ENCODE results near the gene AP3B2. TPM values are rescaled to one million over a fixed set of nuclear protein-coding genes. Genes with fewer than 3 reads are reported as not detected.

AP3B2 gene
- total and polyA plus RNA-seq, 4 donors: 0.10 to 0.33 TPM; not detected in 2

DNA sequence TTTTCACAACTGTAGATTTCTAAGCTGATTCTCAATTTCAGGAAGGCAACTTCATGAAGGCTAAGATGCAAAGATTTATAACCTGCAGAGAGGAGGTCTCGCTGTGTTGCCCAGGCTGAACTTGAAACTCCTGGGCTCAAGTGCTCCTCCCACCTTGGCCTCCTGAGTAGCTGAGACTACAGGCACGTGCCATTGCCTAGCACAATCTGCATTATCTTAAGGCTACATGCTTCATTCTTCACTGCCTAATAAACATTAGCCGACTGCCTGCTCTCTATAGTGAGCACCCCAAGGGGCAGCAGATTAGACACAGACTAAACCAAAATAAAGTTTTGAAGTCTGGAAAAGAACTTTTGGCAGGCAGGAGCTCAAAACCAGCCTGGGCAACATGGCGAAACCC is 79.6 kb downstream of the AP3B2 start:
- H3K4me1 ChIP-seq (ENCODE audit: control insufficient read depth in 4 of 4, insufficient read depth in 4 of 4, low read length in 3 of 4): no peaks in the 10 kb centered on the region
- H3K4me3 ChIP-seq (ENCODE audit: low read depth in 1 of 3, low read length in 3 of 3): no peak overlapping the region
- no peak overlapping the region for H3K9ac ChIP-seq (ENCODE audit: low read depth in 1 of 2, low read length in 2 of 2)
- H3K36me3 ChIP-seq (ENCODE audit: control insufficient read depth in 4 of 4, insufficient read depth in 3 of 4, low read depth in 1 of 4, low read length in 3 of 4): no peaks in the 10 kb centered on the region
- WGBS: 57% methylated on average over 4 of the region's 4 CpGs
- DNase-seq (ENCODE audit: low spot score): no peak
- TF ChIP-seq, protein P1, sequence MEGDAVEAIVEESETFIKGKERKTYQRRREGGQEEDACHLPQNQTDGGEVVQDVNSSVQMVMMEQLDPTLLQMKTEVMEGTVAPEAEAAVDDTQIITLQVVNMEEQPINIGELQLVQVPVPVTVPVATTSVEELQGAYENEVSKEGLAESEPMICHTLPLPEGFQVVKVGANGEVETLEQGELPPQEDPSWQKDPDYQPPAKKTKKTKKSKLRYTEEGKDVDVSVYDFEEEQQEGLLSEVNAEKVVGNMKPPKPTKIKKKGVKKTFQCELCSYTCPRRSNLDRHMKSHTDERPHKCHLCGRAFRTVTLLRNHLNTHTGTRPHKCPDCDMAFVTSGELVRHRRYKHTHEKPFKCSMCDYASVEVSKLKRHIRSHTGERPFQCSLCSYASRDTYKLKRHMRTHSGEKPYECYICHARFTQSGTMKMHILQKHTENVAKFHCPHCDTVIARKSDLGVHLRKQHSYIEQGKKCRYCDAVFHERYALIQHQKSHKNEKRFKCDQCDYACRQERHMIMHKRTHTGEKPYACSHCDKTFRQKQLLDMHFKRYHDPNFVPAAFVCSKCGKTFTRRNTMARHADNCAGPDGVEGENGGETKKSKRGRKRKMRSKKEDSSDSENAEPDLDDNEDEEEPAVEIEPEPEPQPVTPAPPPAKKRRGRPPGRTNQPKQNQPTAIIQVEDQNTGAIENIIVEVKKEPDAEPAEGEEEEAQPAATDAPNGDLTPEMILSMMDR (IDR thresholded peaks at IDR 0.05; ENCODE audit: low read depth, low read length, missing input control): no peak
- TF ChIP-seq, protein P2, sequence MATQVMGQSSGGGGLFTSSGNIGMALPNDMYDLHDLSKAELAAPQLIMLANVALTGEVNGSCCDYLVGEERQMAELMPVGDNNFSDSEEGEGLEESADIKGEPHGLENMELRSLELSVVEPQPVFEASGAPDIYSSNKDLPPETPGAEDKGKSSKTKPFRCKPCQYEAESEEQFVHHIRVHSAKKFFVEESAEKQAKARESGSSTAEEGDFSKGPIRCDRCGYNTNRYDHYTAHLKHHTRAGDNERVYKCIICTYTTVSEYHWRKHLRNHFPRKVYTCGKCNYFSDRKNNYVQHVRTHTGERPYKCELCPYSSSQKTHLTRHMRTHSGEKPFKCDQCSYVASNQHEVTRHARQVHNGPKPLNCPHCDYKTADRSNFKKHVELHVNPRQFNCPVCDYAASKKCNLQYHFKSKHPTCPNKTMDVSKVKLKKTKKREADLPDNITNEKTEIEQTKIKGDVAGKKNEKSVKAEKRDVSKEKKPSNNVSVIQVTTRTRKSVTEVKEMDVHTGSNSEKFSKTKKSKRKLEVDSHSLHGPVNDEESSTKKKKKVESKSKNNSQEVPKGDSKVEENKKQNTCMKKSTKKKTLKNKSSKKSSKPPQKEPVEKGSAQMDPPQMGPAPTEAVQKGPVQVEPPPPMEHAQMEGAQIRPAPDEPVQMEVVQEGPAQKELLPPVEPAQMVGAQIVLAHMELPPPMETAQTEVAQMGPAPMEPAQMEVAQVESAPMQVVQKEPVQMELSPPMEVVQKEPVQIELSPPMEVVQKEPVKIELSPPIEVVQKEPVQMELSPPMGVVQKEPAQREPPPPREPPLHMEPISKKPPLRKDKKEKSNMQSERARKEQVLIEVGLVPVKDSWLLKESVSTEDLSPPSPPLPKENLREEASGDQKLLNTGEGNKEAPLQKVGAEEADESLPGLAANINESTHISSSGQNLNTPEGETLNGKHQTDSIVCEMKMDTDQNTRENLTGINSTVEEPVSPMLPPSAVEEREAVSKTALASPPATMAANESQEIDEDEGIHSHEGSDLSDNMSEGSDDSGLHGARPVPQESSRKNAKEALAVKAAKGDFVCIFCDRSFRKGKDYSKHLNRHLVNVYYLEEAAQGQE (IDR thresholded peaks at IDR 0.05): no peak
- TF ChIP-seq HNF4G (IDR thresholded peaks at IDR 0.05): no peak
- no peak for TF ChIP-seq JUND (IDR thresholded peaks at IDR 0.05)
- TF ChIP-seq YY1 (IDR thresholded peaks at IDR 0.05): no peak
- TF ChIP-seq, protein P3, sequence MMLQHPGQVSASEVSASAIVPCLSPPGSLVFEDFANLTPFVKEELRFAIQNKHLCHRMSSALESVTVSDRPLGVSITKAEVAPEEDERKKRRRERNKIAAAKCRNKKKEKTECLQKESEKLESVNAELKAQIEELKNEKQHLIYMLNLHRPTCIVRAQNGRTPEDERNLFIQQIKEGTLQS (IDR thresholded peaks at IDR 0.05): no peak
- TF ChIP-seq RXRA (IDR thresholded peaks at IDR 0.05): no peak
- TF ChIP-seq TAF1 (conservative IDR thresholded peaks at IDR 0.05): no peak
- TF ChIP-seq, protein P4, sequence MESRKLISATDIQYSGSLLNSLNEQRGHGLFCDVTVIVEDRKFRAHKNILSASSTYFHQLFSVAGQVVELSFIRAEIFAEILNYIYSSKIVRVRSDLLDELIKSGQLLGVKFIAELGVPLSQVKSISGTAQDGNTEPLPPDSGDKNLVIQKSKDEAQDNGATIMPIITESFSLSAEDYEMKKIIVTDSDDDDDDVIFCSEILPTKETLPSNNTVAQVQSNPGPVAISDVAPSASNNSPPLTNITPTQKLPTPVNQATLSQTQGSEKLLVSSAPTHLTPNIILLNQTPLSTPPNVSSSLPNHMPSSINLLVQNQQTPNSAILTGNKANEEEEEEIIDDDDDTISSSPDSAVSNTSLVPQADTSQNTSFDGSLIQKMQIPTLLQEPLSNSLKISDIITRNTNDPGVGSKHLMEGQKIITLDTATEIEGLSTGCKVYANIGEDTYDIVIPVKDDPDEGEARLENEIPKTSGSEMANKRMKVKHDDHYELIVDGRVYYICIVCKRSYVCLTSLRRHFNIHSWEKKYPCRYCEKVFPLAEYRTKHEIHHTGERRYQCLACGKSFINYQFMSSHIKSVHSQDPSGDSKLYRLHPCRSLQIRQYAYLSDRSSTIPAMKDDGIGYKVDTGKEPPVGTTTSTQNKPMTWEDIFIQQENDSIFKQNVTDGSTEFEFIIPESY (IDR thresholded peaks at IDR 0.05): no peak
- TF ChIP-seq FOXA2 (IDR thresholded peaks at IDR 0.05): no peak
- no peak for TF ChIP-seq NR2F2 (IDR thresholded peaks at IDR 0.05)
- TF ChIP-seq HNF4A (conservative IDR thresholded peaks at IDR 0.05): no peak
- no peak for TF ChIP-seq EGR1 (IDR thresholded peaks at IDR 0.05; ENCODE audit: low read depth in 2 of 2)
- TF ChIP-seq, protein P5, sequence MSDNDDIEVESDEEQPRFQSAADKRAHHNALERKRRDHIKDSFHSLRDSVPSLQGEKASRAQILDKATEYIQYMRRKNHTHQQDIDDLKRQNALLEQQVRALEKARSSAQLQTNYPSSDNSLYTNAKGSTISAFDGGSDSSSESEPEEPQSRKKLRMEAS (IDR thresholded peaks at IDR 0.05): no peak
- TF ChIP-seq GABPA (IDR thresholded peaks at IDR 0.05 in 1 of 2, conservative IDR thresholded peaks at IDR 0.05 in 1 of 2): no peak
- H3K9me3 ChIP-seq (ENCODE audit: control insufficient read depth in 4 of 4, low read length in 3 of 4): no peaks in the 10 kb centered on the region
- no peak overlapping the region for H3K27ac ChIP-seq (ENCODE audit: low read depth in 1 of 2, low read length in 2 of 2)
- peaks cover 0 to 3% (median 1%) of the 10 kb centered on the region in 4 donors for H3K27me3 ChIP-seq (ENCODE audit: control insufficient read depth in 4 of 4, insufficient read depth in 4 of 4, low read length in 3 of 4)

DNA sequence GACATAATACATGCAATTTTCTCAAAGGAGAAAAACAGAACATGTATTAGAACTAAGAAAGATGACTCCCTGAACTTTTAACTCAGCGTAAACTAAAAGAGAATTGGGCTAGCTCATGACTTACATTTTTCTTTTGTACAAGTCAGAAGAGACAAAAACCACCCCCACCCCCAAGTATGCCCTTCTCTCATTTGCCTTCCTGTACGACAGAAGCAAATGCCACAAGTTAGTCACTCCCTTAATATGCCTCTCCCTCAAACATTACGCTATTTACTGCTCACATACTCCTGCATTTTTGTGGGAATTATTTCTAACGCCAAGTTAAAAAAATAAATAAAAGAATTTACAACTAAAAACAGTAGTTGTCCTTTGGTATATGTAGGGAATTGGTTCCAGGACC is 84.5 kb downstream of the AP3B2 start:
- H3K27ac ChIP-seq (ENCODE audit: low read depth in 1 of 2, low read length in 2 of 2): no peak overlapping the region
- H3K27me3 ChIP-seq (ENCODE audit: control insufficient read depth in 4 of 4, insufficient read depth in 4 of 4, low read length in 3 of 4): peaks cover 0 to 3% (median 0%) of the 10 kb centered on the region in 4 donors
- WGBS: 83% methylated on average over 4 of the region's 4 CpGs
- H3K4me3 ChIP-seq (ENCODE audit: low read depth in 1 of 3, low read length in 3 of 3): no peak overlapping the region
- no peaks in the 10 kb centered on the region for H3K4me1 ChIP-seq (ENCODE audit: control insufficient read depth in 4 of 4, insufficient read depth in 4 of 4, low read length in 3 of 4)
- DNase-seq (ENCODE audit: low spot score): no peak
- H3K9ac ChIP-seq (ENCODE audit: low read depth in 1 of 2, low read length in 2 of 2): no peak overlapping the region
- H3K36me3 ChIP-seq (ENCODE audit: control insufficient read depth in 4 of 4, insufficient read depth in 3 of 4, low read depth in 1 of 4, low read length in 3 of 4): no peaks in the 10 kb centered on the region
- H3K9me3 ChIP-seq (ENCODE audit: control insufficient read depth in 4 of 4, low read length in 3 of 4): no peaks in the 10 kb centered on the region
- TF ChIP-seq EGR1 (IDR thresholded peaks at IDR 0.05; ENCODE audit: low read depth in 2 of 2) (no peak), RAD21 (IDR thresholded peaks at IDR 0.05) (no peak), GABPA (IDR thresholded peaks at IDR 0.05 in 1 of 2, conservative IDR thresholded peaks at IDR 0.05 in 1 of 2) (no peak), JUND (IDR thresholded peaks at IDR 0.05) (no peak), TAF1 (conservative IDR thresholded peaks at IDR 0.05) (no peak), NR2F2 (IDR thresholded peaks at IDR 0.05) (no peak), FOXA1 (IDR thresholded peaks at IDR 0.05) (no peak), SP1 (IDR thresholded peaks at IDR 0.05) (no peak), HNF4A (conservative IDR thresholded peaks at IDR 0.05) (no peak), RXRA (IDR thresholded peaks at IDR 0.05) (no peak)
- TF ChIP-seq, protein P2 (IDR thresholded peaks at IDR 0.05): no peak
- TF ChIP-seq, protein P4 (IDR thresholded peaks at IDR 0.05): no peak
- TF ChIP-seq, protein P3 (IDR thresholded peaks at IDR 0.05): no peak

Measured in liver (tissue), 9 donors.